Panc1 (cell line): ENCODE results near the gene CISTR.

ENCODE experiments used
- POLR2AphosphoS5 ChIP-seq: IDR thresholded peaks from 2 replicates; pipeline ENCODE4 v1.6.1; 2012; ENCODE audit warnings: mild to moderate bottlenecking, low read depth, low read length, moderate library complexity
- SIN3A ChIP-seq: IDR thresholded peaks from 2 replicates; pipeline ENCODE4 v1.6.1; 2012; ENCODE audit warnings: low read depth, mild to moderate bottlenecking, low read length, moderate library complexity, borderline replicate concordance; ENCODE audit not compliant: insufficient read depth
- TF ChIP-seq, protein P1 (sequence below): fragments of 450-650 bp; IDR thresholded peaks from 2 replicates; pipeline ENCODE4 v1.5.1; 2017; ENCODE audit warnings: mild to moderate bottlenecking
- TF ChIP-seq, protein P2 (sequence below), 2 experiments: IDR thresholded peaks; 2 replicates each; pipeline ENCODE4 v1.6.1; 2011 to 2012; ENCODE audit warnings: low read depth in 2 of 2, control low read depth in 1 of 2, low read length in 1 of 2, mild to moderate bottlenecking in 1 of 2, moderate library complexity in 1 of 2; ENCODE audit not compliant: insufficient read depth in 1 of 2

GRCh38 chr12:53759261-53759660, 7.5 kb upstream of the CISTR start:
- TF ChIP-seq, protein P1, sequence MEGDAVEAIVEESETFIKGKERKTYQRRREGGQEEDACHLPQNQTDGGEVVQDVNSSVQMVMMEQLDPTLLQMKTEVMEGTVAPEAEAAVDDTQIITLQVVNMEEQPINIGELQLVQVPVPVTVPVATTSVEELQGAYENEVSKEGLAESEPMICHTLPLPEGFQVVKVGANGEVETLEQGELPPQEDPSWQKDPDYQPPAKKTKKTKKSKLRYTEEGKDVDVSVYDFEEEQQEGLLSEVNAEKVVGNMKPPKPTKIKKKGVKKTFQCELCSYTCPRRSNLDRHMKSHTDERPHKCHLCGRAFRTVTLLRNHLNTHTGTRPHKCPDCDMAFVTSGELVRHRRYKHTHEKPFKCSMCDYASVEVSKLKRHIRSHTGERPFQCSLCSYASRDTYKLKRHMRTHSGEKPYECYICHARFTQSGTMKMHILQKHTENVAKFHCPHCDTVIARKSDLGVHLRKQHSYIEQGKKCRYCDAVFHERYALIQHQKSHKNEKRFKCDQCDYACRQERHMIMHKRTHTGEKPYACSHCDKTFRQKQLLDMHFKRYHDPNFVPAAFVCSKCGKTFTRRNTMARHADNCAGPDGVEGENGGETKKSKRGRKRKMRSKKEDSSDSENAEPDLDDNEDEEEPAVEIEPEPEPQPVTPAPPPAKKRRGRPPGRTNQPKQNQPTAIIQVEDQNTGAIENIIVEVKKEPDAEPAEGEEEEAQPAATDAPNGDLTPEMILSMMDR, result no peak
- TF ChIP-seq SIN3A (no peak), POLR2AphosphoS5 (no peak)
- TF ChIP-seq, protein P2, sequence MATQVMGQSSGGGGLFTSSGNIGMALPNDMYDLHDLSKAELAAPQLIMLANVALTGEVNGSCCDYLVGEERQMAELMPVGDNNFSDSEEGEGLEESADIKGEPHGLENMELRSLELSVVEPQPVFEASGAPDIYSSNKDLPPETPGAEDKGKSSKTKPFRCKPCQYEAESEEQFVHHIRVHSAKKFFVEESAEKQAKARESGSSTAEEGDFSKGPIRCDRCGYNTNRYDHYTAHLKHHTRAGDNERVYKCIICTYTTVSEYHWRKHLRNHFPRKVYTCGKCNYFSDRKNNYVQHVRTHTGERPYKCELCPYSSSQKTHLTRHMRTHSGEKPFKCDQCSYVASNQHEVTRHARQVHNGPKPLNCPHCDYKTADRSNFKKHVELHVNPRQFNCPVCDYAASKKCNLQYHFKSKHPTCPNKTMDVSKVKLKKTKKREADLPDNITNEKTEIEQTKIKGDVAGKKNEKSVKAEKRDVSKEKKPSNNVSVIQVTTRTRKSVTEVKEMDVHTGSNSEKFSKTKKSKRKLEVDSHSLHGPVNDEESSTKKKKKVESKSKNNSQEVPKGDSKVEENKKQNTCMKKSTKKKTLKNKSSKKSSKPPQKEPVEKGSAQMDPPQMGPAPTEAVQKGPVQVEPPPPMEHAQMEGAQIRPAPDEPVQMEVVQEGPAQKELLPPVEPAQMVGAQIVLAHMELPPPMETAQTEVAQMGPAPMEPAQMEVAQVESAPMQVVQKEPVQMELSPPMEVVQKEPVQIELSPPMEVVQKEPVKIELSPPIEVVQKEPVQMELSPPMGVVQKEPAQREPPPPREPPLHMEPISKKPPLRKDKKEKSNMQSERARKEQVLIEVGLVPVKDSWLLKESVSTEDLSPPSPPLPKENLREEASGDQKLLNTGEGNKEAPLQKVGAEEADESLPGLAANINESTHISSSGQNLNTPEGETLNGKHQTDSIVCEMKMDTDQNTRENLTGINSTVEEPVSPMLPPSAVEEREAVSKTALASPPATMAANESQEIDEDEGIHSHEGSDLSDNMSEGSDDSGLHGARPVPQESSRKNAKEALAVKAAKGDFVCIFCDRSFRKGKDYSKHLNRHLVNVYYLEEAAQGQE (IDR thresholded peaks at IDR 0.05; ENCODE audit: insufficient read depth in 1 of 2, low read depth in 2 of 2, low read length in 1 of 2), result no peak
